HG03095 (cell line): Measurements from ENCODE around the gene ACOT11.

Experiments used
- ATAC-seq: cut with Tn5 transposase; IDR thresholded peaks from one replicate; pipeline ENCODE4 v1.9.1; 2021; ENCODE audit warnings: moderate library complexity; ENCODE audit not compliant: unreplicated experiment

The ACOT11 gene

GRCh38 chr1:54584575-54584974 is 36.5 kb downstream of the ACOT11 start:
- no peak for ATAC-seq

GRCh38 chr1:54585181-54586066 is 37.4 kb downstream of the ACOT11 start:
- no peak for ATAC-seq

- ATAC-seq, result no peak
Measured at GRCh38 chr1:54588377-54588776, 40.3 kb downstream of the ACOT11 start.

GRCh38 chr1:54591127-54591756 is 43.2 kb downstream of the ACOT11 start:
- no peak for ATAC-seq

GRCh38 chr1:54593571-54594160 is 45.6 kb downstream of the ACOT11 start:
- no peak for ATAC-seq

- no peak for ATAC-seq
Measured at GRCh38 chr1:54594463-54594862, 46.4 kb downstream of the ACOT11 start.

- no peak for ATAC-seq
Measured at GRCh38 chr1:54595956-54596498, 48.0 kb downstream of the ACOT11 start.

- ATAC-seq, result no peak
Measured at GRCh38 chr1:54596756-54597155, 48.7 kb downstream of the ACOT11 start.

GRCh38 chr1:54597455-54598030 is 49.5 kb downstream of the ACOT11 start:
- ATAC-seq, result no peak

GRCh38 chr1:54599211-54599823 is 51.3 kb downstream of the ACOT11 start:
- ATAC-seq, result no peak

- ATAC-seq, result no peak
Measured at GRCh38 chr1:54600947-54601721, 53.1 kb downstream of the ACOT11 start.

GRCh38 chr1:54601730-54602129 is 53.7 kb downstream of the ACOT11 start:
- no peak for ATAC-seq

GRCh38 chr1:54602554-54602953 is 54.5 kb downstream of the ACOT11 start:
- ATAC-seq, result no peak

GRCh38 chr1:54603241-54603640 is 55.2 kb downstream of the ACOT11 start:
- ATAC-seq, result no peak

GRCh38 chr1:54604051-54604450 is 56.0 kb downstream of the ACOT11 start:
- no peak for ATAC-seq

- no peak for ATAC-seq
Measured at GRCh38 chr1:54604572-54605370, 56.7 kb downstream of the ACOT11 start.

GRCh38 chr1:54606096-54606989 is 58.3 kb downstream of the ACOT11 start:
- no peak for ATAC-seq

- ATAC-seq, result no peak
Measured at GRCh38 chr1:54606990-54607325, 58.9 kb downstream of the ACOT11 start.
